Upper lobe of right lung (tissue), 1 donor: ENCODE results near the gene BRINP2. TPM values are rescaled to one million over a fixed set of nuclear protein-coding genes. Genes with fewer than 3 reads are reported as not detected.

ENCODE experiments used
- ATAC-seq: fragments of 200-7000 bp; cut with Tn5 transposase; one replicate; pipeline ENCODE4 v1.9.1; 2020; ENCODE audit warnings: mild to moderate bottlenecking, moderate library complexity
- DNase-seq: peaks from one replicate; pipeline ENCODE4 v3.0.0-alpha.2; 2020
- H3K27ac ChIP-seq: fragments of 200-600 bp; one replicate; pipeline ENCODE4 v1.8.0; 2022
- H3K27me3 ChIP-seq: fragments of 200-600 bp; one replicate; pipeline ENCODE4 v1.8.0; 2022; ENCODE audit warnings: mild to moderate bottlenecking
- H3K36me3 ChIP-seq: fragments of 200-600 bp; one replicate; pipeline ENCODE4 v1.8.0; 2022
- H3K4me1 ChIP-seq: fragments of 200-600 bp; one replicate; pipeline ENCODE4 v1.8.0; 2022
- H3K4me3 ChIP-seq: fragments of 200-600 bp; one replicate; pipeline ENCODE4 v1.8.0; 2022; ENCODE audit warnings: mild to moderate bottlenecking
- H3K9me3 ChIP-seq: fragments of 200-600 bp; one replicate; pipeline ENCODE4 v1.8.0; 2022
- CTCF ChIP-seq: fragments of 200-600 bp; IDR thresholded peaks from one replicate; pipeline ENCODE4 v1.8.0; 2022; ENCODE audit warnings: antibody characterized with exemption
- intact Hi-C: fragments of 100-400 bp; cut with DNase I; formaldehyde crosslinking; loops from one replicate; pipeline ENCODE4 v1.11.0; 2022
- total RNA-seq: library from RNA; stranded (reverse); fragmentation: NEBNext Ultra II Directional; extraction: Animal tissue kit (Norgen Biotek cat#: 25700); gene quantifications from one replicate; pipeline ENCODE4 v1.2.1, GENCODE V29; 2021
- donor health status: DM: no; HTN: yes; CAD: no; lungs with severe emphysema.

The BRINP2 gene
- total RNA-seq, 1 donor from 2014 or later: not detected

GRCh38 chr1:177228693-177229065 lies 57.9 kb downstream of the BRINP2 start:
- no peak overlapping the region for H3K27ac ChIP-seq
- H3K27me3 ChIP-seq: no peaks in the 10 kb centered on the region
- intact Hi-C loops: no loop called here
- no peak for ATAC-seq
- TF ChIP-seq CTCF: no peak
- no peaks in the 10 kb centered on the region for H3K4me1 ChIP-seq
- no peaks in the 10 kb centered on the region for H3K36me3 ChIP-seq
- H3K9me3 ChIP-seq: no peaks in the 10 kb centered on the region
- no peak for DNase-seq
- no peak overlapping the region for H3K4me3 ChIP-seq

- ATAC-seq (peak; percentile 28), DNase-seq (no peak)
- no peaks in the 10 kb centered on the region for H3K27me3 ChIP-seq
- no peak for TF ChIP-seq CTCF
- intact Hi-C loops: no loop called here
- no peaks in the 10 kb centered on the region for H3K9me3 ChIP-seq
- H3K4me3 ChIP-seq: no peak overlapping the region
- no peaks in the 10 kb centered on the region for H3K36me3 ChIP-seq
- no peak overlapping the region for H3K27ac ChIP-seq
- no peaks in the 10 kb centered on the region for H3K4me1 ChIP-seq
Observed at GRCh38 chr1:177229781-177230180, 59.0 kb downstream of the BRINP2 start.

GRCh38 chr1:177230228-177231016 lies 59.7 kb downstream of the BRINP2 start:
- Histone ChIP-seq H3K27ac (no peak overlapping the region), H3K27me3 (no peaks in the 10 kb centered on the region), H3K36me3 (no peaks in the 10 kb centered on the region), H3K4me1 (no peaks in the 10 kb centered on the region), H3K9me3 (no peaks in the 10 kb centered on the region), H3K4me3 (no peak overlapping the region)
- intact Hi-C loops: no loop called here
- DNase-seq (no peak), ATAC-seq (no peak)
- TF ChIP-seq CTCF: no peak

- no peaks in the 10 kb centered on the region for H3K27me3 ChIP-seq
- H3K36me3 ChIP-seq: no peaks in the 10 kb centered on the region
- intact Hi-C loops: no loop called here
- no peaks in the 10 kb centered on the region for H3K9me3 ChIP-seq
- no peak for TF ChIP-seq CTCF
- H3K27ac ChIP-seq: no peak overlapping the region
- H3K4me3 ChIP-seq: no peak overlapping the region
- ATAC-seq (no peak), DNase-seq (no peak)
- no peaks in the 10 kb centered on the region for H3K4me1 ChIP-seq
Observed at GRCh38 chr1:177235350-177235749, 64.6 kb downstream of the BRINP2 start.

GRCh38 chr1:177236962-177237361 lies 66.2 kb downstream of the BRINP2 start:
- intact Hi-C loops: no loop called here

More at GRCh38 chr1:177236962-177237361, 66.2 kb downstream of the BRINP2 start:
- no peak for TF ChIP-seq CTCF
- no peak for ATAC-seq
- H3K4me1 ChIP-seq: no peaks in the 10 kb centered on the region
- H3K9me3 ChIP-seq: no peaks in the 10 kb centered on the region
- H3K36me3 ChIP-seq: no peaks in the 10 kb centered on the region
- no peak for DNase-seq
- H3K27me3 ChIP-seq: no peaks in the 10 kb centered on the region
- H3K27ac ChIP-seq: no peak overlapping the region
- no peak overlapping the region for H3K4me3 ChIP-seq
